Activated CD4-positive, alpha-beta T cell treated with anti-CD3 and anti-CD28 coated beads, Interleukin-2, Interleukin-6, amounts not matched to agents 100 ng/mL and 50 ng/mL, durations not matched to agents 16 hours and 8 hours (primary cell): ENCODE measurements around the gene NSDHL.
"Not testable (repeated sequence)": the region's sequence is repeated elsewhere in the genome, so short reads cannot be mapped to it uniquely, and the experiment has no call there.

Experiments
- DNase-seq: peaks from one replicate; pipeline ENCODE4 v3.0.0-alpha.2; 2020

Gene NSDHL

DNA sequence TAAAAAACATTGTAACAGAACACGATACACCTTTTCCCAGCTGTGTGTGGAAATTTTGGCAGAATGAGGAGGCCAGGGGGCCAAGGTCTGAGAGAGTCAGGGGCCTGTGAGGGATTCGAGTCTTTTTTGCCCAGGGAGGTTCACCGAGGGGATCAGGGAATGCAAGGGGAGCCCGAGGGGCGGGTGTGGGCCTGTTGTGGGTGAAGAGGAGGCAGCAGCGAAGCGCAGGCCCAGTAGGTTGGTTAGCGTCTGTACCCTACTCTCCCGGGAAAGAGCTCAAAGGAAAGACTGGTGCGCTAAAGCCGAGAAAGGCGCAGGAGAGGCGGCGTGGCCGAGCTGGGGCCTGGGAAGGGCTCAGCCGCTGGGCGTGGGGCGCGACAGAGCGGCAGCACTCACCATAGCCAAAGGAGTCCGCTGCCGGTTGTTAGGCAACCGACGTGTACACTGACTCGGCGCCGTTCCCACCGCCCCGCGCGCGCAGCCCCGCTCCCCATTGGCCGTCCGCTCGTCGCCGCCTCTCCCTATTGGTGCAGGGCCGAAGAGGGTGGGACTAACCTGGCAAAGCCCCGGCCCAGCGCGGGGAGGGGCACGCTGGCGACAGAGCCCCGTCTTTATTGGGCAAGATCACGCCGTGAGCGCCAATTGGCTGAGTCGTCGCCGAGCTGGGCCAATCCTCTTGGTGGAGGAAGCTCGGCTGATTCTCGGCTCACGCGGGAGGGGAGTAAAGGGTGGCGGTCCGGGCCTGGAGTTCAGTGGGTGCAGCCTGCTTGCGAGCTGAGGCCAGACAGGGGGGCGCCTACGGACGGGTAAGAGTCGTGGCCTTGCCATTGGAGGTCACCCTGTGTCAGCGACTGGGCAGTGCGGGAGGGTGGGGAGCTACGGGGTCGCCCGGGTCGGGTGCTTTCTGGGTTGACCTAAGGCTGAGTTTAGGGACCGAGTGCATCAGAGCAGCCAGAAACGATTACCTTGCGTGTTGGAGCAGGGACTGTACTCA is at the start of gene NSDHL, which contains the start of gene CETN2:
NSDHL (plus strand) TSS at position 752 of the 994 bp plus-strand sequence. CDS start 15,262 bp downstream, outside the sequence.
CETN2 (minus strand) TSS at position 446 of the 994 bp plus-strand sequence; CDS start at position 399, 47 bp downstream.
- DNase-seq: peak; percentile 95

DNA sequence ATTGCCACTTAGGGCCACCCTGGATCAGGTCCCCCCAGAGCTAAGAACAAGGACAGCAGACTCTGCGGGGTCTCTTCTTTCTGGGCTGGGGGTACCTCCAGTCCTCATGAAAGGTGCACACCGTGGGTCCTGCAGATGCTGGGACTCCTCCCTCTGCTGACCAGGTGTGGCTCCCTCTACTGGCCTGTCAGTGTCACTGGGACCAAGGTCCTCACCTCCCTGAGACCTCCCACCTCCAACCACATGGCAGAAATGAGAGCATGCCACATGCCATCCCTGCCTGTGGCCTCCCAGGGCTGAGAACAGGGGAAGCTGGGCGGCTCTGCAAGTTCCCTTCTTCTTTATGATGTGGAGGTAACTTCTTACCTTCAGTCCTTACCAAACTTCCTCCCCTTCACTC is 43.8 kb upstream of the NSDHL start:
- not testable (repeated sequence) for DNase-seq

DNA sequence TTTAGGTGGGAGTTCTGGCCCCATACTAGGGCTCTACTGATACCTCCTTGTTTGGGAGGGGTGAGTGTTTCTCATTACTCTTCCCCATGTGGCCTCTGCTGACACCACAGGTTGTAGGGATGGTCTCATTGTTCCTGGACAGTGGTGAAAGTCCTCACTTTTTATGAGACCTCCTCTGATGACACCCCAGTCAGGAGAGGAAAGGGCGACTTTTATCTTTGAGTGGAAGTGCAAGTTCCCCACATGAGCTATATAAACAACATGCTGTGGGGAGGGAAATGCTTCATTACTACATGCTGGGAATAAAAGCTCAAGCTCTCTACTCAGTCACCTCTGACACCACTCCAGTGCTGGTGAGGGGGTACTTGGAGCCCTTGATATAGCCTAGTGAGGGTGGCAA is 31.9 kb upstream of the NSDHL start:
- no peak for DNase-seq

DNA sequence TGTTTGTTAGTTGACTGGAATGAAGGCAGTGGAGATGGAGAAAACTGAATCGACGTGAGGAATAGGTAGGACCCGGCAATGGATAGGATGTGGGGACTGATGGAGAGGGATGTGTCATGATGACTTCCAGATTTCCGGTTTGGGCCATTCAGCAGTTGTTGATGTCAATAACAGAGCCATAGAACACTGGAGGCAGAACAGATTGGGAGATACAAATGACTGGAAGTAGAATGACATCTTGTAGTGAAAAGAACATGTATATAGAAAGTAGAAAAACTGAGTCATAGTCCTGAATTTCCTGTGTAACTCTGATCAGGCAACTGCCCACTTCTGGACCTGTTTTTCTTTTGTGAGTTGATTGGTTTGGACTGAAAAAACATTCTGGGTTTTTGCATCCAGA is 24.8 kb upstream of the NSDHL start:
- DNase-seq: no peak

DNA sequence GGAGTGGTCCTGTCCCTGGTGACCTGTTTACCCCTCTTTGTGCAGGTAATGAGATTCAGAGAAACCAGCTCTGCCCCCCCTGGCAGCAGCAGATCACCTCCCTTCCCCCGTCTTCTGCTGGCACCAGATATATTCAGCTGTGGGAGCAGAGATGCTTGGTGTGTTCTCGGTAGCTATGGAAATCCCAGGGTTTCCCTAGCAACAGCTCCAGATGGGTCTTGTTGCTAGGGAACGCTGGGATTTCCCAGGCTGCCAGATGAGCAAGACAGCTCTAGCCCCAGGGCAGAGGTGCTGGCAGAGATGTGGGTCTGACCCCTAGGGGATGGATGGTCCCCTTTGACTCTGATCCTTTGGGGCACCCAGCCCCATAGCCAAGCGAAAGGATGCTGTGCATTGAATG is 20.5 kb upstream of the NSDHL start:
- DNase-seq: no peak

DNA sequence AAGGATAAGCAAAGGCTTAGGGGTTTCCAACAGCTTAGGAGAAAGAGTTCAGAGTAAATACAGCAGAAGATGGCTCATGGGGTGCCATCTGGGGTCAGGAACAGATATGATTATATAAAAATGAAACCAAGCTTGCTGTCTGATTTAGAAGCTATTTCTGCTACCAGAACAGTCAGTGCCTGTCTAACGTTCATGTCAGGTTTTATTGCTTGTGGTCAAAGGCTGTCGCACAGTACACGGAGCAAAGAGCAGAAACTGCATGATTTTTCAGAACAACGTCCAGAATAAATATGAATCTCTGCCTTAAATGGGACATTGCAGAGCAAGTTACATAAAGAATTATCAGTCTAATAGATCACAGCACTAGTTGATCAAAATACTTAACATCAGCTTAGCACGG is 17.7 kb upstream of the NSDHL start:
- no peak for DNase-seq

DNA sequence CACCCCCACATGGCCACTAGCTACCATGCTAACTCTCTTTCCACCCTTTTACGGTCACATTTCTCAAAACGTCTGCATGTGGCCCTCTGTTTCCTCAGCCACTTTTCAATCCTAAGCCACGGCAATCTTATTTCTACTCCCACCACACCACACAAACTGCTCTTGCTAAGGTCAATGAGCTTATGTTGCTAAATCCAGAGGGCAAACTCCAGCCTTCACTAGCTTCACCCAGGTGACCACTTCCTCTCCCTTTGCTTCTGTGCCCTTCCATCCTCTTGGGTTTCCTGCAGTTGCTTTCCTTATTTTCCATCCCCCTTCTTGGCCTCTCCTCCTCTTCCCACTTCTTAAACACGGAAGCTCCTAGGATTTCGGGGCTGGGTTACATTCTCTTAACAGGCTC is 16.8 kb upstream of the NSDHL start:
- no peak for DNase-seq

GRCh38 chrX:152817078-152817764 is 13.6 kb upstream of the NSDHL start:
- peak; percentile 36 for DNase-seq

- no peak for DNase-seq
These were observed 12.5 kb upstream of the NSDHL start for GRCh38 chrX:152818356-152818755.

DNA sequence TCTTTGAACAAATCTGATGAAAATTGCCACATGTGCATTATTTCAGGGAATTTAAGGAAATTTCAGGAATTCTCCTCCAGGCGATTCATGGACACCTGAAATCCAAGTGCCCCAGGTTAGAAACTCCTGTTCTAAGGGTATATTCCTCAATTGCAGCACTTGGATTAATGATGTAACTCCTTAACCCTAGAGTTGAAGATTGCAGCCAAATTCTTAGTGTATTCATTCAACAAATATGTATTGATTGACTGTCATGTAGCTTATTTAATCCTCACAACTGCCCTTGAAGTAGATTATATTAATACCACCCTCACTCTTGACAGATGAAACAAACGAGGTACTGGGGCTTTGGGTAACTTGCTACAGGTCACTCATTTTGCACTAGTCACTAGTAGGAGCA is 11.6 kb upstream of the NSDHL start:
- no peak for DNase-seq

DNA sequence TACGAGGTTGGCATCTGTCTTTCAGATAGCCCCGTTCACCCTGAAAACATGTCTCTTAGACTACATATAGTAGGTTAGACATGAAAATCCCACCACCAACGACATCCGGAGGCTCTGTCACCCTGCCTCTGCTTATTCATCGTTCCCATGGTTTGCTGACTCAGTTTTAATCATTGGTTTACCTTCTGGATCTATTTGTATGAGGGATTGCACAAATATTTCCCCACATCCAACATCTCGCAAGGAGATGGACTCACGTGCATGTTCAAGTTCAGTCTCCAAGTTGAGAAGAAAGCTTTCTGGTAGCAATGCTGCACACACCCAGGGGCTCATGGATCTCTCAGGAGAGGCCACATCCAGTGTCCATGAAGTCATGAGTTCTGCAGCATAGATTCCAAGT is 11.1 kb upstream of the NSDHL start:
- DNase-seq: no peak

- peak; percentile 33 for DNase-seq
These were observed 9.6 kb upstream of the NSDHL start for GRCh38 chrX:152821145-152821765.

GRCh38 chrX:152822383-152823086 is 8.3 kb upstream of the NSDHL start:
- DNase-seq: no peak

DNA sequence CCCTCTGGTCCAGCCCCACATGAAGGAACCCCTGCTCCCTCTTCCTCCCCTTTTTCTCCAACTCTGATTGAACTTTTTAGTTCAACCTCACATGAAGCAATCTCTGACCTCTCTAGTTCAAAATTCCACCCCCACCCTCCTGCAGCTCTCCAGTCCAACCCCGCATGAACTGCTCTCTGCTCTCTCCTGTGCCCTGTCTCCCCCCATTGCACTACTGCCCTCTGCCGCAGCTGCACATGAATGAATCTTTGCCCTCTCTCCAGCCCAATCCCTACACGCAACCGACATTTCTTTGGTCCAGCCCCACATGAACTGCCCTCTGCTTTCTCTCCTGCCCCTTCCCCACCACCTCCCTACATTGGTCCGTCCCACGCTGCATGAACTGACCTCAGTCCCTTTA is 7.2 kb upstream of the NSDHL start:
- DNase-seq: no peak

GRCh38 chrX:152824841-152825374 is 6.0 kb upstream of the NSDHL start:
- no peak for DNase-seq

GRCh38 chrX:152831391-152831790 is 528 bp downstream of the NSDHL start:
- no peak for DNase-seq

DNA sequence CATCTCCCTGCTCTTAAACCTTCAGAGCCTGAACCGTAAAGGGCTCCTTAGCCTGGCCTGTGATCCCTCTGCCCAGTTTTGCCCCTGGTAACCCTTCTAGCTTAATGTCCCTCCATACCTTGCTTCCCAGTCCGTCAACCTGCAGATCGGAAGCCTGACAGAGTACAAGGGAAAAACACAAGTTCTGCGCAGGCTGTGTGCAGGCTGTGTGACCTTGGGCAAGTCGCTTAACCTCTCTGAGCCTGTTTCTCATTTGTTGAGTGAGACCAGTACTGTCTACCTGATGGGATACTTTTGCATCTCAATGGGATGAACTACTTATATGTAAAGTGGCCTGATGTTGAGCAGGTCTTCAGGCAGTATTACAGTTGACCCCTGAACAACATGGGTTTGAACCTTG is 1.7 kb downstream of the NSDHL start:
- DNase-seq: no peak

DNA sequence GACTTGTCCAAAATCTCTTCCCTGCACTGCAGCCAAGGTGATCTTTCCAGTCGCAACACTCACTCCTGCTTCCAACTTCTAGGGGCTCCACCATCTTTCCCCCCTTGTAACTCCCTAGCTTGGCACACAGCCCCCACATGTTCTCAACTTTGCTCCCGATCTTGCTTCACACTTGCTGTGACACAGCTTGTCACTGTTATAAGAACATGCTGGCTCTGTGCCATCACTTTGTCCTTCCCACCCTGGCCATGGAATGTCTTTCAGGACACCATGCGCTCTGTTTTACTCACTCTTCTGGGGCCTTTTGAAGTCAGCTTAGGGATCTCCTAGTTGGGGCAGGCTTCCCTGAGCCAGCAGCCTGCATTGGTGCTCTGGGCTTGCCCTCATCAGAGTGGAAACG is 2.5 kb downstream of the NSDHL start:
- no peak for DNase-seq

- DNase-seq: not testable (repeated sequence)
These were observed 4.6 kb downstream of the NSDHL start for GRCh38 chrX:152835470-152835869.

GRCh38 chrX:152842772-152843338 is 12.0 kb downstream of the NSDHL start:
- DNase-seq: no peak

DNA sequence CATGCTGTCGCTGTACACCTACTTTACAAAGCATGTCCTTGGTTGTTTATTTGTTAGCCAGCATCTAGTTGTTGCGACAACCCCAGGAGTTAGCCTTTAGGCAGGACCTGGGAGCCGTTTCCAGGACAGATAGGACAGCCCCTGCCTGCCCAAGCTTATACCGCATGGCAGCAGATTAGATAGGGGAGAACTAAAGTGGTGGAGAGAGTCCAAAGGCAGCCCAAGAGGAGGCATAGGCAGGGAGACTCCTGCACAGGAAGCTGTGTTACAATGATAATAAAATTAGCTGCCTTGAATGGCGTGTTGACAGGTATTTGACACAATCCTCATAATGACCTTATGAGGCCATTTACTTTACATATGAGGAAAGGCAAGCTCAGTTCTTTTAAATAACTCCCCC is 13.0 kb downstream of the NSDHL start:
- no peak for DNase-seq

GRCh38 chrX:152844256-152844655 is 13.4 kb downstream of the NSDHL start:
- DNase-seq: no peak
